ENCODE measurements around the gene PDE2A. TPM values are rescaled to one million over a fixed set of nuclear protein-coding genes. Genes with fewer than 3 reads are reported as not detected.

PDE2A gene
- total and polyA plus RNA-seq, 2 donors (not counting 3 experiments of a cell fraction or from before 2014, with no cell fraction given) = 14.8 to 16.8 TPM

- DNase-seq (ENCODE audit: low read depth, low spot score) = no peak
- no peak overlapping the region for H2AFZ ChIP-seq (ENCODE audit: low read depth, low read length)
- no peak for TF ChIP-seq MYC (IDR thresholded peaks at IDR 0.05; ENCODE audit: low read depth, low read length)
- no peak for TF ChIP-seq MAX (IDR thresholded peaks at IDR 0.05; ENCODE audit: insufficient read depth, insufficient read length)
- TF ChIP-seq POLR2A (IDR thresholded peaks at IDR 0.05; ENCODE audit: low read depth, low read length) = no peak
- TF ChIP-seq FOS (IDR thresholded peaks at IDR 0.05; ENCODE audit: borderline replicate concordance, insufficient read depth, low read length) = no peak
- no peak for TF ChIP-seq EZH2 (IDR thresholded peaks at IDR 0.05; ENCODE audit: borderline replicate concordance, low read depth, low read length, severe bottlenecking)
- no peak for TF ChIP-seq GATA2 (IDR thresholded peaks at IDR 0.05; ENCODE audit: insufficient read depth, insufficient read length, low read depth, low read length)
- TF ChIP-seq POLR2AphosphoS5 (IDR thresholded peaks at IDR 0.05; ENCODE audit: insufficient read depth, low read depth, low read length) = no peak
- no peak for TF ChIP-seq JUN (IDR thresholded peaks at IDR 0.05; ENCODE audit: borderline replicate concordance, insufficient read depth, insufficient read length, low read depth)
- TF ChIP-seq, protein P1, sequence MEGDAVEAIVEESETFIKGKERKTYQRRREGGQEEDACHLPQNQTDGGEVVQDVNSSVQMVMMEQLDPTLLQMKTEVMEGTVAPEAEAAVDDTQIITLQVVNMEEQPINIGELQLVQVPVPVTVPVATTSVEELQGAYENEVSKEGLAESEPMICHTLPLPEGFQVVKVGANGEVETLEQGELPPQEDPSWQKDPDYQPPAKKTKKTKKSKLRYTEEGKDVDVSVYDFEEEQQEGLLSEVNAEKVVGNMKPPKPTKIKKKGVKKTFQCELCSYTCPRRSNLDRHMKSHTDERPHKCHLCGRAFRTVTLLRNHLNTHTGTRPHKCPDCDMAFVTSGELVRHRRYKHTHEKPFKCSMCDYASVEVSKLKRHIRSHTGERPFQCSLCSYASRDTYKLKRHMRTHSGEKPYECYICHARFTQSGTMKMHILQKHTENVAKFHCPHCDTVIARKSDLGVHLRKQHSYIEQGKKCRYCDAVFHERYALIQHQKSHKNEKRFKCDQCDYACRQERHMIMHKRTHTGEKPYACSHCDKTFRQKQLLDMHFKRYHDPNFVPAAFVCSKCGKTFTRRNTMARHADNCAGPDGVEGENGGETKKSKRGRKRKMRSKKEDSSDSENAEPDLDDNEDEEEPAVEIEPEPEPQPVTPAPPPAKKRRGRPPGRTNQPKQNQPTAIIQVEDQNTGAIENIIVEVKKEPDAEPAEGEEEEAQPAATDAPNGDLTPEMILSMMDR (IDR thresholded peaks at IDR 0.05; ENCODE audit: extremely low read depth in 1 of 2, insufficient read depth in 1 of 2, low read depth in 1 of 2, low read length in 2 of 2) = no peak
- BruUV-seq (replicated peaks) = no TSS peak
- H3K9me1 ChIP-seq (replicated peaks; ENCODE audit: control insufficient read depth, extremely low read depth, insufficient read depth, low read length) = no peaks in the 10 kb centered on the region
- H4K20me1 ChIP-seq (replicated peaks; ENCODE audit: control insufficient read depth, extremely low read depth, insufficient read depth, low read length) = no peaks in the 10 kb centered on the region
- H3K4me1 ChIP-seq (ENCODE audit: control insufficient read depth, extremely low read depth, insufficient read depth, low read length) = no peaks in the 10 kb centered on the region
- H3K9me3 ChIP-seq (replicated peaks; ENCODE audit: control insufficient read depth, insufficient read depth, low read length) = no peaks in the 10 kb centered on the region
- no peak overlapping the region for H3K4me2 ChIP-seq (ENCODE audit: insufficient read depth, low read length)
- no peaks in the 10 kb centered on the region for H3K27me3 ChIP-seq (ENCODE audit: control insufficient read depth in 2 of 2, insufficient read depth in 2 of 2, low read length in 2 of 2)
- CTCF ChIA-PET = interaction anchor here (0.8 to 2.8 kb wide), 3 partner anchors 10 to 108 kb away, joined by 4 to 77 read pairs (median 4); no protein-coding TSS in a partner anchor
- H3K79me2 ChIP-seq (ENCODE audit: control insufficient read depth, insufficient read depth, low read length) = no peaks in the 10 kb centered on the region
- POLR2A ChIA-PET = no interaction called here
- no peak overlapping the region for H3K9ac ChIP-seq (replicated peaks; ENCODE audit: extremely low read depth, insufficient read depth, low read length)
- dilution Hi-C loops (cut with MboI; ENCODE audit: extremely low pct_ligation_motif_present, low sequenced_read_pairs) = no loop called here
- intact Hi-C loops (cut with micrococcal nuclease) = no loop called here
- no peaks in the 10 kb centered on the region for H3K36me3 ChIP-seq (ENCODE audit: control insufficient read depth in 2 of 2, extremely low read depth in 1 of 2, insufficient read depth in 2 of 2, low read length in 2 of 2)
- no peak overlapping the region for H3K4me3 ChIP-seq (replicated peaks in 1 of 3; ENCODE audit: insufficient read depth in 1 of 3, low read depth in 1 of 3, low read length in 3 of 3)
- H3K27ac ChIP-seq (ENCODE audit: insufficient read depth, low read depth, low read length) = no peak overlapping the region
- FAIRE-seq = no peak
Measured at GRCh38 chr11:72575533-72576242, 98.5 kb downstream of the PDE2A start.

All from endothelial cell of umbilical vein (primary cell).